HEK293T (cell line): Measurements from ENCODE around the gene ELL2.

ENCODE experiments used
- CTCF ChIA-PET: fragments of 350-600 bp; formaldehyde crosslinking; extraction: SDS; loops from one replicate; lab custom pipeline; 2021; ENCODE audit warnings: antibody characterized with exemption, inconsistent platforms; lab: Yijun Ruan, JAX
- POLR2A ChIA-PET: fragments of 350-600 bp; formaldehyde crosslinking; extraction: SDS; loops from one replicate; lab custom pipeline; 2020; ENCODE audit warnings: antibody characterized with exemption, inconsistent platforms; lab: Yijun Ruan, JAX
- DNase-seq: peaks from one replicate; pipeline ENCODE4 v3.0.0; 2012; ENCODE audit warnings: mixed read lengths; ENCODE audit errors: extremely low spot score
- ARNT ChIP-seq: fragments of 450-650 bp; IDR thresholded peaks from 2 replicates; pipeline ENCODE4 v1.6.1; 2017; ENCODE audit warnings: mild to moderate bottlenecking
- BHLHE40 ChIP-seq: fragments of 450-650 bp; IDR thresholded peaks from 2 replicates; pipeline ENCODE4 v1.6.1; 2016; ENCODE audit warnings: mild to moderate bottlenecking, moderate library complexity, borderline replicate concordance
- CTBP1 ChIP-seq: fragments of 450-650 bp; IDR thresholded peaks from 2 replicates; pipeline ENCODE4 v1.6.1; 2016; ENCODE audit warnings: borderline replicate concordance
- ELF4 ChIP-seq: fragments of 450-650 bp; IDR thresholded peaks from 2 replicates; pipeline ENCODE4 v1.6.1; 2017; ENCODE audit warnings: antibody characterized with exemption
- FOXA1 ChIP-seq: fragments of 450-650 bp; IDR thresholded peaks from 2 replicates; pipeline ENCODE4 v1.6.1; 2016; ENCODE audit warnings: mild to moderate bottlenecking
- FOXK2 ChIP-seq: fragments of 450-650 bp; IDR thresholded peaks from 2 replicates; pipeline ENCODE4 v1.6.1; 2016; ENCODE audit warnings: mild to moderate bottlenecking
- FOXM1 ChIP-seq: fragments of 450-650 bp; IDR thresholded peaks from 2 replicates; pipeline ENCODE4 v1.6.1; 2017; ENCODE audit warnings: mild to moderate bottlenecking, borderline replicate concordance
- HDGF ChIP-seq: fragments of 450-650 bp; IDR thresholded peaks from 2 replicates; pipeline ENCODE4 v1.6.1; 2017; ENCODE audit warnings: antibody characterized with exemption, borderline replicate concordance
- L3MBTL2 ChIP-seq: fragments of 450-650 bp; conservative IDR thresholded peaks from 2 replicates; pipeline ENCODE4 v1.6.1; 2016; ENCODE audit warnings: mild to moderate bottlenecking
- LEF1 ChIP-seq: fragments of 450-650 bp; IDR thresholded peaks from 2 replicates; pipeline ENCODE4 v1.6.1; 2017; ENCODE audit warnings: mild to moderate bottlenecking, borderline replicate concordance
- NFRKB ChIP-seq: fragments of 450-650 bp; IDR thresholded peaks from 2 replicates; pipeline ENCODE4 v1.6.1; 2016; ENCODE audit warnings: mild to moderate bottlenecking, moderate library complexity
- PKNOX1 ChIP-seq: fragments of 450-650 bp; IDR thresholded peaks from 2 replicates; pipeline ENCODE4 v1.6.1; 2016
- SP1 ChIP-seq: fragments of 450-650 bp; IDR thresholded peaks from 2 replicates; pipeline ENCODE4 v1.6.1; 2017
- SUZ12 ChIP-seq: fragments of 450-650 bp; IDR thresholded peaks from 2 replicates; pipeline ENCODE4 v1.6.1; 2016; ENCODE audit warnings: mild to moderate bottlenecking
- TARDBP ChIP-seq: fragments of 450-650 bp; IDR thresholded peaks from 2 replicates; pipeline ENCODE4 v1.6.1; 2016
- ZNF384 ChIP-seq: fragments of 450-650 bp; IDR thresholded peaks from 2 replicates; pipeline ENCODE4 v1.6.1; 2016

The ELL2 gene

GRCh38 chr5:95922798-95923197, 38.9 kb downstream of the ELL2 start:
- TF ChIP-seq NFRKB (no peak), FOXM1 (no peak), LEF1 (no peak), ARNT (no peak)
- ChIA-PET POLR2A (no interaction called here), CTCF (interaction anchor here (0.9 kb wide), 1 partner anchor 64 kb away, joined by 3 read pairs; no protein-coding TSS in a partner anchor)
- no peak for DNase-seq

GRCh38 chr5:95921501-95921900, 40.1 kb downstream of the ELL2 start:
- DNase-seq: no peak
- ChIA-PET POLR2A (no interaction called here), CTCF (no interaction called here)
- TF ChIP-seq SUZ12: no peak
- no peak for TF ChIP-seq ZNF384
- TF ChIP-seq BHLHE40: no peak
- no peak for TF ChIP-seq FOXK2

GRCh38 chr5:95920822-95921221, 40.8 kb downstream of the ELL2 start:
- CTCF ChIA-PET: no interaction called here
- no peak for TF ChIP-seq FOXM1
- no peak for TF ChIP-seq SUZ12
- no peak for TF ChIP-seq HDGF
- TF ChIP-seq ZNF384: no peak
- no peak for TF ChIP-seq PKNOX1
- no peak for TF ChIP-seq ELF4
- no peak for TF ChIP-seq ARNT
- TF ChIP-seq SP1: no peak
- TF ChIP-seq LEF1: no peak
- TF ChIP-seq L3MBTL2: no peak
- no peak for TF ChIP-seq NFRKB
- no peak for TF ChIP-seq FOXA1
- TF ChIP-seq FOXK2: no peak
- TF ChIP-seq CTBP1: no peak
- DNase-seq: no peak
- POLR2A ChIA-PET: no interaction called here

GRCh38 chr5:95919658-95920057, 42.0 kb downstream of the ELL2 start:
- CTCF ChIA-PET: interaction anchor here (0.7 kb wide), 1 partner anchor 740 kb away, joined by 3 read pairs; no protein-coding TSS in a partner anchor
- TF ChIP-seq SP1 (no peak), BHLHE40 (no peak), SUZ12 (no peak), LEF1 (no peak), ARNT (no peak), L3MBTL2 (no peak), NFRKB (no peak), HDGF (no peak), ELF4 (no peak), FOXK2 (no peak), TARDBP (no peak), CTBP1 (no peak), PKNOX1 (no peak), FOXA1 (no peak), FOXM1 (no peak), ZNF384 (no peak)
- POLR2A ChIA-PET: no interaction called here
- DNase-seq: no peak

- ChIA-PET POLR2A (no interaction called here), CTCF (no interaction called here)
- TF ChIP-seq ELF4 (no peak), HDGF (no peak), ARNT (no peak), FOXK2 (no peak), ZNF384 (no peak), SP1 (no peak), SUZ12 (no peak), PKNOX1 (no peak), BHLHE40 (no peak), FOXM1 (no peak), L3MBTL2 (no peak), NFRKB (no peak), FOXA1 (no peak), TARDBP (no peak), LEF1 (no peak), CTBP1 (no peak)
- no peak for DNase-seq
Measured at GRCh38 chr5:95918421-95919006, 43.1 kb downstream of the ELL2 start.

GRCh38 chr5:95917207-95917606, 44.4 kb downstream of the ELL2 start:
- no peak for DNase-seq
- no peak for TF ChIP-seq NFRKB
- no peak for TF ChIP-seq ARNT
- TF ChIP-seq HDGF: no peak
- TF ChIP-seq LEF1: no peak
- no peak for TF ChIP-seq FOXA1
- TF ChIP-seq SUZ12: no peak
- no peak for TF ChIP-seq L3MBTL2
- no peak for TF ChIP-seq ZNF384
- ChIA-PET CTCF (interaction anchor here (0.6 to 0.7 kb wide), 3 partner anchors 128 to 1056 kb away, joined by 3 read pairs; no protein-coding TSS in a partner anchor), POLR2A (no interaction called here)
